Hematopoietic multipotent progenitor cell treated with erythropoietin and hydrocortisone succinate and interleukin-3 and kit ligand, for 8 days (in vitro differentiated cells): ENCODE results near the gene NXPE2.

ENCODE experiments used
- DNase-seq: peaks from one replicate; pipeline ENCODE4 v3.0.0-alpha.2; 2015

NXPE2 gene

GRCh38 chr11:114746013-114746412 is 67.7 kb downstream of the NXPE2 start:
- no peak for DNase-seq
